ENCODE measurements around the gene SEC63.
"Not testable (repeated sequence)": the region's sequence is repeated elsewhere in the genome, so short reads cannot be mapped to it uniquely, and the experiment has no call there.

SEC63 gene

DNA sequence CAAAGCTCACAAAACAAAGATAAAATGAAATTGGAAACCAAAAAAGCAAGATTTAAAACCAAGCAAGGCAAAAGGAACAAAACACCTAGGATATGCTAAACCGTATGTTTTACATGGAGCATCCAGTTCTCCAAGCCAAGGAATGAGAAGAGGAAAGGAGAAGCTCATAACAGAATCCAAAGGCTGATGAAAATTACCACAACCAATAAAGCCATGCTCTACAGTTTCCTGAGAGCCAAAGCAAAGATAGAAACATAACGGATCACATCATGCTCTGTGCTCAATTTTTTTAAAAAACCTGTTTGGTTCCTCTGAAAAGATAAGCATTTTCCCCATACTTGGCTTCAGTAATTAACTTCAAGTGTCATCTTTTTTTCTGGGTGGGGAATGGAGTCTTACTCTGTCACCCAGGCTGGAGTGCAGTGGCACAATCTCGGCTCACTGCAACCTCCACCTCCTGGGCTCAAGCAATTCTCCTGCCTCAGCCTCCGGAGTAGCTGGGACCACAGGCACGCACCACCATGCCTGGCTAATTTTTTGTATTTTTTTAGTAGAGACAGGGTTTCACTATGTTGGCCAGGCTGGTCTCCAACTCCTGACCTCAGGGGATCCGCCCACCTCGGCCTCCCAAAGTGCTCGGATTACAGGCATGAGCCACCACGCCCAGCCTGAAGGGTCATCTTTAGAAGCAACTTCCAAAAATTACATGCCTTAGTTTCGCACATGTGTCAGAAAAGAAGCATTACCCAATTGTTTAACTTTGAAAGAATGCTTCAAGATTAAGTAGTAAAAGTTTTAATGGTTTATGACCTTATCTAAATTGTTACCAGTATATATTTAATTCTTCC lies 31.1 kb downstream of the SEC63 start:
- not testable (repeated sequence) for DNase-seq

DNA sequence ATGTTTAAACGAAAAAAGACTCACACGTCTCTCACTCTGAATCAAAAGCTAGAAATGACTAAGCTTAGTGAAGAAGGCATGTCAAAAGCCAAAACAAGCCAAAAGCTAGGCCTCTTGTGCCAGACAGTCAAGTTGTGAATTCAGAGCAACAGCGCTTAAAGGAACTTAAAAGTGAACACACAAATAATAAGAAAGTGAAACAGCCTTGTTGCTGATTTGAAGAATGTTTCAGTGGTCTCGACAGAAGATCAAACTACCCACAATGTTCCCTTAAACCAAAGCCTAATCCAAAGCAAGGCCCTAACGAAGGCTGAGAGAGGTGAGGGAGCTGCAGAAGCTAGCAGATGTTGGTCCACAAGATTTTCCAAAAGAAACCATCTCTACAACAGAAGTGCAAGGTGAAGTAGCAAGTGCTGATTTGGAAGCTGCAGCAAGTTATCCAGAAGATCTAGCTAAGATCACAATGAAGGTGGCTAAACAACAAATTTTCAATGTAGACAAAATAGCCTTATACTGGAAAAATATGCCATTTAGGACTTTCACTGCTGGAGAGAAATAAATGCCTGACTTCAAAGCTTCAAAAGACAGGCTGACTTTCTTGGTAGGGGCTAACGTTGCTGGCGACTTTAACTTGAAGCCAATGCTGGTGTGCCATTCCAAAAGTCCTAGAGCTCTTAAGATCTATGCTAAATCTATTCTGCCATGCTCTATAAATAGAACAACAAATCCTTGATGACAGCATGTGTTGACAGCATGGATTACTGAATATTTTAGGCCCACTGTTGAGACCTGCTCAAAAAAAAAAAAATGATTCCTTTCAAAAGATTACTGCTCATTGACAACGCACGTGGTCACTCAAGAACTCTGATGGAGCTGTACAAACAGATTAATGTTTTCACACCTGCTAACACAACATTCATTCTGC lies 40.3 kb downstream of the SEC63 start:
- no peak for DNase-seq

DNA sequence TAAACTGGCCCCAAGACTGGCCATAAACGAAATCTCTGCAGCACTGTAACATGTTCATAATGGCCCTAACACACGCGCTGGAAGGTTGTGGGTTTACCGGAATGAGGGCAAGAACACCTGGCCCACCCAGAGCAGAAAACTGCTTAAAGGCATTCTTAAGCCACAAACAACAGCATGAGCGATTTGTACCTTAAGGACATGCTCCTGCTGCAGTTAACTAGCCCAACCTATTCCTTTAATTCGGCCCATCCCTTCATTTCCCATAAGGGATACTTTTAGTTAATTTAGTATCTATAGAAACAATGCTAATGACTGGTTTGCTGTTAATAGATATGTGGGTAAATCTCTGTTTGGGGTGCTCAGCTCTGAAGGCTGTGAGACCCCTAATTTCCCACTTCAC lies 41.0 kb downstream of the SEC63 start:
- not testable (repeated sequence) for DNase-seq

DNA sequence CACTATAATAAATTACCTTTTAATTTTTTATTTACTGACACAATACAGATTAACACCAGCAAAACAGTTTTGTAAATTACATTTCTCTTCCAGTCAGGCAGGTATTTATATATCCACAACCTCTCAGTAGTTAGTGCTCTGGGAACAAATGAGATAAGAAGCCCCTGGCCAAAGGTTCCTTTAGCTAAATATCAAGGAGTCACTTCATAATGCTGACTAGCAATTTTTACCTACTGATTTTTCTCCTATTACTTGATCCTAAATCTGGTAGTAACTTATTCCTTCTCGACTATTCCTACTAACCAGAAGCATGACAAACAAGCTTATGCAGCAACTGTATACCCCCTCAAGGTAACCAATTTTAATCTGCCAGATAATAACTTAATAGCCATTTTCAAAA lies 46.3 kb downstream of the SEC63 start:
- no peak for DNase-seq

DNA sequence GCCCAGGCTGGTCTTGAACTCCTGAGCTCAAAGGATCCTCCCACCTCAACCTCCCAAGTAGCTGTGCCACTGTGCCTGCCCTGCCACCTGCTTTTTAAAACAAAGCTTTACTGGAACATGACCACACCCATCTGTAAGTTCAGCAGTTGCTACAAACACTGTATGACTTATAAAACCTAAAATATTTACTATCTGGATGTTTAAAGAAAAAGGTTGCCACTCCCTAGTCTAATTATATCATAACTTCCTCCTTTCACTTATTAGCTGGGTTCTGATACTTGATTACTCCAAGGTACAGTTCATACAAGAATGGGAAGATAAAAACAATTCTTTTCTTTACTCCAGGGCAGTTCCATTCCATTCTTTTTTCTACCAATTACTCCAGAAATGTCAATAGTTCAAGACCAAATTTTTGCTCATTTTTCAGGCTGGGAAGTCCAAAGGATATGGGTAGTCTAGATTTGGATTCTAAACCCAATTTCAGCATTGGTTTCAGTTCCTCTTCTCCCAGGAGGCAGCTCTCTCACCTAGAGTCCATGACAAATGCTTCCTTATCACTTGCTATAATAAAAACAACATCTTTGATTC lies 63.1 kb downstream of the SEC63 start:
- no peak for DNase-seq

GRCh38 chr6:107890431-107890830 lies 67.6 kb downstream of the SEC63 start:
- DNase-seq: not testable (repeated sequence)

DNA sequence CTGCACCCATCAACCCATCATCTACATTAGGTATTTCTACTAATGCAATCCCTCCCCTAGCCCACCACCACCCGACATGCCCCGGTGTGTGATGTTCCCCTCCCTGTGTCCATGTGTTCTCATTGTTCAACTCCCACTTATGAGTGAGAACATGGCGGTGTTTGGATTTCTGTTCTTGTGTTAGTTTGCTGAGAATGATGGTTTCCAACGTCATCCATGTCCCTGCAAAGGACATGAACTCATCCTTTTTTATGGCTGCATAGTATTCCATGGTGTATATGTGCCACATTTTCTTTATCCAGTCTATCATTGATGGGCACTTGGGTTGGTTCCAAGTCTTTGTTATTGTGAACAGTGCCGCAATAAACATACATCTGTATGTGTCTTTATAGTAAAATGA lies 72.1 kb downstream of the SEC63 start:
- DNase-seq: not testable (repeated sequence)

GRCh38 chr6:107879941-107880340 lies 78.1 kb downstream of the SEC63 start:
- DNase-seq: no peak

- no peak for DNase-seq
These were observed 80.0 kb downstream of the SEC63 start for GRCh38 chr6:107877968-107878367.

- no peak for DNase-seq
These were observed 86.0 kb downstream of the SEC63 start for GRCh38 chr6:107871976-107872375.

DNA sequence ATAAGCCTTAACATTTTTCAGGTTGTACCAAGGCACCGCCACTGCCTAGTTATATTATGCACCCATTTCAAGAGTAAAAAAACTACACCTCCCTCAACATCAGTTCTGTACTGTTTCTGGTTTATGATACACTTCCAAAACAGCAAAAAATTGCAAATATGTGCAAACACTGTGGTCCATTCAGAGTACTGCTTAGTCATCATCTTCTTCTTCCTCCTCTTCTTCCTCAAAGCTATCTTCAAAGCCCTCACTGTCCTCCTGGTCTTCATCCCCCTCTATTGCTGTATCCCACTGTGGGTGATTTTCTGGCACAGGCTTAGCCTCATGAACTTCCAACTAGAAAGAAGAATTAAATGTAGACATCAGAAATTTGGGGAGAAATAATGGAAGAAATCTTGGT lies 86.5 kb downstream of the SEC63 start:
- DNase-seq: not testable (repeated sequence)

DNA sequence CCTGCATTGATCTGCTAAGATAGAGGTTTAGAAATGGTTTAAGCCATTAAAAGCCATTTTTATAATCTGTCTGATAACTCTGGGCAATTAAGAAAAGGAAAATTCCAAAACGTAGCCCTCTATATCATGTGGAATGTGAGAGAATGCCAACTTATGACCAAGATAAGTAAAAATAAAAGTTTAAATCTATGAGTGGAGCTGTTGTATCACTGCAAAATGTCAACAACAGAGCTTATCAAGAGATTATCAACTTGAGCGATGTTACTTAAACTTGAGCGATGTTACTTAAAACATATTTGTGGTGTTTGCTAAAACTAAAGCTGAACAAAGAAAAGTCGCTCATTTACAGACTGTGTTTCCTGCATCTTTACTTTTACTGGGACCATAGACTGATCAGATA lies 87.0 kb downstream of the SEC63 start:
- DNase-seq: no peak

GRCh38 chr6:107870381-107870780 lies 87.6 kb downstream of the SEC63 start:
- DNase-seq: no peak

- no peak for DNase-seq
These were observed 88.1 kb downstream of the SEC63 start for GRCh38 chr6:107869871-107870270.

GRCh38 chr6:107868867-107869611 lies 89.0 kb downstream of the SEC63 start:
- DNase-seq: no peak

DNA sequence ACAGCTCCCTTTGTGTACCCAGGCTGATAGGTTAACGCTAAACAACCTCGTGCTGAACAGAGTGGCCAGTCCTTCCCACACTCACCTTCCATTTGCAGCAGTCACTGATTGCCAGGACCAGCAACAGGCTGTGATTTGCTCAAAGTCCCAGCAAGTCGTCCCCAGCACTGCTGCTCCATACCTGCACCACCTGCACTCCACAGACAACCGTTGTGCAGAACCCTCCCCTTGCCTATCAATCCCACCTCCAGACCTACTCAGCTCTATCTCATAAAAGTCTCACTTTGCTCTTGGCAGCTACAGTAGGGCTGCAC lies 90.7 kb downstream of the SEC63 start:
- no peak for DNase-seq

GRCh38 chr6:107866606-107867301 lies 91.3 kb downstream of the SEC63 start:
- DNase-seq: peak; percentile 22

- DNase-seq: no peak
These were observed 93.5 kb downstream of the SEC63 start for GRCh38 chr6:107864226-107865127.

- DNase-seq: no peak
These were observed 95.6 kb downstream of the SEC63 start for GRCh38 chr6:107862383-107862782.

DNA sequence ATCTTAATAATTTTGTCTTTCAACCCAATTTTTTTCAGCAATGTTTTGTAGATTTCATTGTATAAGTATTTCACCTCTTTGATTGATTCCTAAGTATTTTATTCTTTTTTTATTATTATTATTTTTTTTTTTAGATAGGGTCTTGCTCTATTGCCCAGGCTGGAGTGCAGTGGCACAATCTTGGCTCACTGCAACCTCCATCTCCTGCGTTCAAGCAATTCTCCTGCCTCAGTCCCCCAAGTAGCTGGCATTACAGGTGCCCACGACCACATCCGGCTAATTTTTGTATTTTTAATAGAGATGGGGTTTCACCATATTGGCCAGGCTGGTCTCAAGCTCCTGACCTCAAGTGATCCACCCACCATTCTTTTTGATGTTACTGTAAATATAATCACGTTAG lies 97.0 kb downstream of the SEC63 start:
- DNase-seq: not testable (repeated sequence)

DNA sequence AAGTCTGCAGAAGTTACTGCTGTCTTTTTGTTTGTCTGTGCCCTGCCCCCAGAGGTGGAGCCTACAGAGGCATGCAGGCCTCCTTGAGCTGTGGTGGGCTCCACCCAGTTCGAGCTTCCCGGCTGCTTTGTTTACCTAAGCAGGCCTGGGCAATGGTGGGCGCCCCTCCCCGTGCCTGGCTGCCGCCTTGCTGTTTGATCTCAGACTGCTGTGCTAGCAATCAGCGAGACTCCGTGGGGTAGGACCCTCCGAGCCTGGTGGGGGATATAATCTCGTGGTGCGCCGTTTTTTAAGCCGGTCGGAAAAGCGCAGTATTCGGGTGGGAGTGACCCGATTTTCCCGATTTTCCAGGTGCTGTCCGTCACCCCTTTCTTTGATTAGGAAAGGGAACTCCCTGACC lies 97.9 kb downstream of the SEC63 start:
- peak; percentile 10 for DNase-seq

Data from NCI-H748 treated with DMSO at 0.1 percent for 48 hours (cell line).